ENCODE results near the gene SYT13. TPM values are rescaled to one million over a fixed set of nuclear protein-coding genes. Genes with fewer than 3 reads are reported as not detected.

The SYT13 gene
- total and polyA plus RNA-seq, 2 of the 4 experiments (the other 2 are of a cell fraction): not detected

DNA sequence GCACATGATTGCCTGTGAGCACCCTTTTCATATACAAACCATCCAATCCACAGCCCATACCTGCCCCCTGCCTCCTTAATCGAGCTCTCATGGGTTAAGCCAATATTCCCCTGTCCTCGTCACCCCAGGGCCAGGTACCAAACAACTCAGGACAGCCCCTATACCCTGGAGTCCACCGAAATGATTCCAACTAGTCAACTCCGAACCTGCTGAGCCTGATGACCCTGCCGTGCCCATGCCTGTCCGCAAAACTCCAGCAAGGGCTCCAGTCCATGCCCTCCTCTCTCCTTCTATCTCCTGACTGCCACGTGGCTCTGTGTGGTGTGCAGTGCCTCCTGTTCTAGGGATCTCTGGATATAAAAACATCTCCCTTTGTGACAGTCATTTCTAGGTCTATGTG lies 35.5 kb upstream of the SYT13 start:
- dilution Hi-C loops (cut with HindIII; ENCODE audit: low sequenced_read_pairs, unreplicated experiment) (no loop called here), in situ Hi-C loops (cut with MboI; ENCODE audit: low sequenced_read_pairs) (loop anchor here (10.0 kb wide), 1 partner anchor 207 kb away; no protein-coding TSS in a partner anchor)
- WGBS, 2 experiments (ENCODE audit: extremely low coverage in 2 of 2, insufficient read length in 1 of 2): 30% methylated on average over 2 of the region's 7 CpGs; no CpG with 5 or more reads in 1 of the 2 experiments

More for the DNA sequence above, 35.5 kb upstream of the SYT13 start:
- no peak overlapping the region for H4K8ac ChIP-seq (ENCODE audit: low read depth in 2 of 2, low read length in 2 of 2)
- H2BK15ac ChIP-seq (ENCODE audit: low read depth, low read length): no peak overlapping the region
- H3K4me2 ChIP-seq (ENCODE audit: low read depth, low read length): no peak overlapping the region
- H2BK5ac ChIP-seq (ENCODE audit: low read depth, low read length, poor library complexity, severe bottlenecking): no peak overlapping the region
- no peak for TF ChIP-seq CHD1 (IDR thresholded peaks at IDR 0.05; ENCODE audit: low read depth, low read length)
- no peak overlapping the region for H4K91ac ChIP-seq (ENCODE audit: insufficient read depth, low read depth, low read length)
- H3K4me1 ChIP-seq (ENCODE audit: control insufficient read depth, insufficient read depth, low read length): no peaks in the 10 kb centered on the region
- no peaks in the 10 kb centered on the region for H3K36me3 ChIP-seq (ENCODE audit: control insufficient read depth, insufficient read depth, low read length)
- no peak overlapping the region for H2BK20ac ChIP-seq (ENCODE audit: low read depth, low read length)
- ATAC-seq (ENCODE audit: low read depth): no peak
- no peak overlapping the region for H2AK5ac ChIP-seq (ENCODE audit: low read depth, low read length)
- ChIA-PET POLR2A (ENCODE audit: unreplicated experiment) (no interaction called here), CTCF (no interaction called here)
- H2AFZ ChIP-seq (replicated peaks; ENCODE audit: low read length, poor library complexity): no peak overlapping the region
- no peaks in the 10 kb centered on the region for H3K9me3 ChIP-seq (ENCODE audit: control insufficient read depth, insufficient read depth, low read length)
- H2AK9ac ChIP-seq (replicated peaks; ENCODE audit: low read depth, low read length, poor library complexity): no peak overlapping the region
- no peak overlapping the region for H3K4me3 ChIP-seq (ENCODE audit: insufficient read depth, low read depth, low read length)
- intact Hi-C loops (cut with micrococcal nuclease): no loop called here
- peaks cover 5% of the 10 kb centered on the region; the same call in 1 of the 2 replicates for H3K27me3 ChIP-seq (ENCODE audit: control insufficient read depth, insufficient read depth, low read length)
- no peak overlapping the region for H3K27ac ChIP-seq (ENCODE audit: insufficient read depth, low read length)
- H3K4ac ChIP-seq (ENCODE audit: low read depth, low read length): no peak overlapping the region
- H3K14ac ChIP-seq (replicated peaks; ENCODE audit: low read depth, low read length): no peak overlapping the region
- H3K23ac ChIP-seq (ENCODE audit: low read depth, low read length): no peak overlapping the region
- no peak overlapping the region for H3K9ac ChIP-seq (ENCODE audit: low read depth, low read length)
- no peak overlapping the region for H3K18ac ChIP-seq (ENCODE audit: low read depth, low read length)
- H4K5ac ChIP-seq (ENCODE audit: low read depth, low read length): no peak overlapping the region
- H2BK120ac ChIP-seq (ENCODE audit: low read depth, low read length): no peak overlapping the region
- no peaks in the 10 kb centered on the region for H4K20me1 ChIP-seq (ENCODE audit: insufficient read depth, low read length)
- DNase-seq: no peak
- H3K56ac ChIP-seq (ENCODE audit: extremely low read depth, insufficient read depth, low read length): no peak overlapping the region
- no peaks in the 10 kb centered on the region for H3K9me1 ChIP-seq (ENCODE audit: insufficient read depth, low read length)
- no TSS peak for BruUV-seq (replicated peaks)
- H3K79me1 ChIP-seq (ENCODE audit: low read depth in 1 of 2, low read length in 2 of 2): no peaks in the 10 kb centered on the region
